Measurements from ENCODE around the gene HENMT1. TPM values are rescaled to one million over a fixed set of nuclear protein-coding genes. Genes with fewer than 3 reads are reported as not detected.

The HENMT1 gene
- total RNA-seq, 3 donors from 2014 or later (not counting 1 experiment from before 2014, with no cell fraction given) = 26.9 to 41.5 (median 30.6) TPM

- H3K4me3 ChIP-seq (ENCODE audit: low read length) = no peak overlapping the region
- WGBS (ENCODE audit: insufficient coverage) = 94% methylated on average over 1 of the region's 1 CpG
These were observed 59.0 kb downstream of the HENMT1 start for GRCh38 chr1:108601708-108602410.

GRCh38 chr1:108600504-108600903, 60.4 kb downstream of the HENMT1 start:
- Mint-ChIP-seq H3K27me3 (ENCODE audit: low read depth in 2 of 2) (no peaks in the 10 kb centered on the region), H3K36me3 (no peaks in the 10 kb centered on the region), H3K4me3 (no peak overlapping the region), H3K4me1 (peaks cover 10 to 15% of the 10 kb centered on the region in 2 donors), H3K9me3 (no peaks in the 10 kb centered on the region), H3K27ac (no peak overlapping the region)
- DNase-seq = no peak
- no peaks in the 10 kb centered on the region for H3K27me3 ChIP-seq (ENCODE audit: control insufficient read depth, insufficient read depth, low read length)
- 92% methylated on average over 2 of the region's 4 CpGs for WGBS (ENCODE audit: insufficient coverage)
- peaks cover 18% of the 10 kb centered on the region for H3K36me3 ChIP-seq (ENCODE audit: control insufficient read depth, insufficient read depth, low read length)
- intact Hi-C loops (cut with micrococcal nuclease) = no loop called here
- H3K4me3 ChIP-seq (ENCODE audit: low read length) = no peak overlapping the region
- no peaks in the 10 kb centered on the region for H3K4me1 ChIP-seq (ENCODE audit: control insufficient read depth, insufficient read depth, low read length)
- no peak for TF ChIP-seq CTCF (IDR thresholded peaks at IDR 0.05)
- H3K27ac ChIP-seq (ENCODE audit: low read length) = no peak overlapping the region
- ATAC-seq = no peak
- H3K9me3 ChIP-seq (ENCODE audit: control insufficient read depth, insufficient read depth, low read length) = no peaks in the 10 kb centered on the region

More at GRCh38 chr1:108601708-108602410, 59.0 kb downstream of the HENMT1 start:
- ATAC-seq (no peak), DNase-seq (no peak)
- H3K27me3 Mint-ChIP-seq (ENCODE audit: low read depth in 2 of 2) = no peaks in the 10 kb centered on the region
- no peaks in the 10 kb centered on the region for H3K36me3 Mint-ChIP-seq
- H3K27ac ChIP-seq (ENCODE audit: low read length) = no peak overlapping the region
- peaks cover 10 to 15% of the 10 kb centered on the region in 2 donors for H3K4me1 Mint-ChIP-seq
- peak overlapping the region in 1 of 2 donors; percentile 55 for H3K27ac Mint-ChIP-seq
- H3K9me3 Mint-ChIP-seq = no peaks in the 10 kb centered on the region
- no peaks in the 10 kb centered on the region for H3K4me1 ChIP-seq (ENCODE audit: control insufficient read depth, insufficient read depth, low read length)
- TF ChIP-seq CTCF (IDR thresholded peaks at IDR 0.05) = no peak
- intact Hi-C loops (cut with micrococcal nuclease) = no loop called here
- peaks cover 22% of the 10 kb centered on the region for H3K36me3 ChIP-seq (ENCODE audit: control insufficient read depth, insufficient read depth, low read length)
- no peaks in the 10 kb centered on the region for H3K27me3 ChIP-seq (ENCODE audit: control insufficient read depth, insufficient read depth, low read length)
- H3K4me3 Mint-ChIP-seq = no peak overlapping the region
- no peaks in the 10 kb centered on the region for H3K9me3 ChIP-seq (ENCODE audit: control insufficient read depth, insufficient read depth, low read length)

GRCh38 chr1:108598340-108598739, 62.6 kb downstream of the HENMT1 start:
- H3K27me3 Mint-ChIP-seq (ENCODE audit: low read depth in 2 of 2) = no peaks in the 10 kb centered on the region
- H3K4me3 Mint-ChIP-seq = no peak overlapping the region
- Histone ChIP-seq H3K4me3 (ENCODE audit: low read length) (no peak overlapping the region), H3K27ac (ENCODE audit: low read length) (no peak overlapping the region), H3K9me3 (ENCODE audit: control insufficient read depth, insufficient read depth, low read length) (no peaks in the 10 kb centered on the region), H3K27me3 (ENCODE audit: control insufficient read depth, insufficient read depth, low read length) (no peaks in the 10 kb centered on the region), H3K4me1 (ENCODE audit: control insufficient read depth, insufficient read depth, low read length) (no peaks in the 10 kb centered on the region), H3K36me3 (ENCODE audit: control insufficient read depth, insufficient read depth, low read length) (peaks cover 14% of the 10 kb centered on the region)
- WGBS (ENCODE audit: insufficient coverage) = 100% methylated on average over 1 of the region's 1 CpG
- H3K9me3 Mint-ChIP-seq = no peaks in the 10 kb centered on the region
- H3K36me3 Mint-ChIP-seq = no peaks in the 10 kb centered on the region
- TF ChIP-seq CTCF (IDR thresholded peaks at IDR 0.05) = no peak
- DNase-seq (no peak), ATAC-seq (no peak)
- peaks cover 10 to 15% of the 10 kb centered on the region in 2 donors for H3K4me1 Mint-ChIP-seq
- intact Hi-C loops (cut with micrococcal nuclease) = no loop called here
- H3K27ac Mint-ChIP-seq = peak overlapping the region in 1 of 2 donors; percentile 37

Other genes starting within 250 kb of the HENMT1 start
- not detected for gene NBPF6, start 210.8 kb downstream of the HENMT1 start, total RNA-seq
- gene EEIG2, start 101.0 kb downstream of the HENMT1 start, total RNA-seq = 10 to 100 TPM; 18.2 to 23.9 (median 20.3) TPM
- 100 to 1,000 TPM; 115 to 158 (median 156) TPM for gene PRPF38B, start 31.2 kb upstream of the HENMT1 start, total RNA-seq
- under 1 TPM in 2 of 3 donors, not detected in 1; 0.14 to 0.43 TPM for gene FNDC7, start 51.8 kb upstream of the HENMT1 start, total RNA-seq
- 10 to 100 TPM; 63.1 to 71.4 (median 69.2) TPM for gene STXBP3, start 85.6 kb upstream of the HENMT1 start, total RNA-seq
- not detected for gene AKNAD1, start 196.0 kb upstream of the HENMT1 start, total RNA-seq
- gene GPSM2, start 215.9 kb upstream of the HENMT1 start, total RNA-seq = 1 to 10 TPM; 1.0 to 1.5 (median 1.4) TPM

Measured in natural killer cell (primary cell).